Subcutaneous adipose tissue (tissue), 4 donors: Measurements from ENCODE around the gene TMEM120B. TPM values are rescaled to one million over a fixed set of nuclear protein-coding genes. Genes with fewer than 3 reads are reported as not detected.

ENCODE experiments used
- CTCF ChIP-seq: fragments of 450-650 bp; IDR thresholded peaks from one replicate; pipeline ENCODE4 v1.5.1; 2016; ENCODE audit warnings: low read depth, mild to moderate bottlenecking, control low read depth, antibody characterized with exemption, moderate library complexity
- total RNA-seq, 4 donors: library from RNA; depleted of rRNA; stranded (reverse); fragments of >200 nt; gene quantifications; one replicate each; pipeline ENCODE4 v1.1.0, GENCODE V29; 2016

TMEM120B gene
- total RNA-seq, 4 donors from 2014 or later = 2.7 to 15.4 (median 3.2) TPM

DNA sequence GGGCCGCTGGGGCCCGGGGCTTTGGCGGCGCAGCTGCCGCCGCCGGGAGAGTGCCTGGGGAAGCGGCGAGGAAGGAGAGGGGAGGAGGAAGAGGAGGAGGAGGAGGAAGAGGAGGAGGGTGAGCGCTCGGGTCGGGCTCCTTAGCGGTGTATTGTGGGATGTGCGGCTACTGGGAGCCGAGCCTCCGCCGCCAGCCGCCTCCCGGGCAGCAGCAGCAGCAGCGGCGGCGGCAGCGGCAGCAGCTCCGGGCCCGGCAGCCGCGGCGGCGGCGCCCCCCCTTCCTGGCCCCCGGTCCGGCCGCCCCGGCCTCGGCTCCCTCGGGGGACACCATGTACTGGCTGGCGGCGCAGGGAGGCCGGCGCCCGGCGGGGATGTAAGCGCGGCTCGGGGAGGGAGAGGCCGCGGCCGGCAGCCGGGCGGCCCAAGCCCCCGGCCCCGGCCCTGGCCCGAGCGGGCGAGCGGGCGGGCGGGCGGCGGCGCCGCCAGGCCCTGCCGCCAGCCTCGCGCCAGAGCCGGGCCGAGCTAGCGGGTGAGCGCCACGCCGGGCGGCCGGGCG is 91.4 kb downstream of the TMEM120B start, which contains the start of gene SETD1B:
SETD1B (plus strand) TSS at position 149 of the 556 bp plus-strand sequence. CDS start 729 bp downstream, outside the sequence.
- no peak for TF ChIP-seq CTCF

- no peak for TF ChIP-seq CTCF
Measured at GRCh38 chr12:121804417-121805111, 92.0 kb downstream of the TMEM120B start.

DNA sequence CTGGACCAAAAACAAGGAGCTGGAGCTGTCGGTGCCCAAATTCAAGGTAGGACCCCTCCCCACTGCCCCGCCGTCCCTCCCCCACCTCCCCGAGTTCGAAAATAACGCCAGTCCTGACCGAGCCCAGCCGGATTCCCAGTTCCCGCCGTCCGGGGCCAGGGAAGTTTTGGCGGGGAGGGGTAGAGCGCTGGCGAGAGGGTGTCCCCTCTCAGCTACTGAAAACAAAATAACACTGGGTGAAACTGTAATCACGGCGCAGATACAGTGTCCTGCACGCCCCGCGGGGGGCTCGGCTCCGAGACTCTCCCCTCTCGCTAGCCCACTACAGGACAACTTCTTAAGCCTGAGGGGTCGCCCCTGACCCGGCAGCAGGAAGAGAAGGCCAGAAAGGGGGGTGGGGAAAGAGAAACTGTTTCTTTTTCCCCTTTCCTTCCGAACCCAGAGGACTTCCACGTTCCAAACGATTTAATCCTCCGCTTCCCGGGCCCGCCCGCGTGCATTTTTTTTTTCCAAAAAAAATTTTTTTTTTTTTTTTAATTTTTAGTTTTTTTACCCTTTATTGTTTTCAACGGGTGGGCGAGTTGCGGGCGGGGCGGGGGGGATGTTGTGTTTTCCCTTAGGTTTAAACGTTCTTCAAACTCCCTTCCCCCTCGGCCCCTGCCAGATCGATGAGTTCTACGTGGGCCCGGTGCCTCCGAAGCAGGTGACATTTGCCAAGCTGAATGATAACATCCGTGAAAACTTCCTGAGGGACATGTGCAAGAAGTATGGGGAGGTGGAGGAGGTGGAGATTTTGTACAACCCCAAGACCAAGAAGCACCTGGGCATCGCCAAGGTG is 92.8 kb downstream of the TMEM120B start:
- TF ChIP-seq CTCF = no peak

DNA sequence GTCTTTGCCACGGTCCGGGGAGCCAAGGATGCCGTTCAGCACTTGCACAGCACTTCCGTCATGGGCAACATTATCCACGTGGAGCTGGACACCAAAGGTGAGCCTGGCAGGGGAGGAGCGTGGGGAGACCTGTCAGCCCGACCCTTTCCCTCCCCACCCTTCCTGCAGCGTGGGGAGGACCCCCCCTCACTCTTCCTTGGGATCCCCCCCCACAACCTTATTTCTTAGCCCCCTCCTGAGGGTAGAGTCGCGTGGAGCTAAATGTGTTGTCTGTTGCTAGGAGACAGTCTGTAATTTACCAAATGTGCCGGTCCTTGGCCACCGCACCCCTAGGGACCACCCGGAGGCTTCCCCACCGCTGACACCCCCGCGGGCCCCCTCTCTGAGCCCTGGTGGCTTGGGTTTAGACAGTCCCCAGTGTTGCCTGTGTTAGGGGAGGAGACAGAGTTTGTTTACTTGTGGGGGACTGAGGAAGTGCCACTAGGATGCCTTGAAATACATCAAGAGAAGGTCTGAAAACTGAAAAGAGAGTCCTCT is 93.5 kb downstream of the TMEM120B start:
- TF ChIP-seq CTCF = no peak

GRCh38 chr12:121806546-121807423 is 94.2 kb downstream of the TMEM120B start:
- no peak for TF ChIP-seq CTCF

DNA sequence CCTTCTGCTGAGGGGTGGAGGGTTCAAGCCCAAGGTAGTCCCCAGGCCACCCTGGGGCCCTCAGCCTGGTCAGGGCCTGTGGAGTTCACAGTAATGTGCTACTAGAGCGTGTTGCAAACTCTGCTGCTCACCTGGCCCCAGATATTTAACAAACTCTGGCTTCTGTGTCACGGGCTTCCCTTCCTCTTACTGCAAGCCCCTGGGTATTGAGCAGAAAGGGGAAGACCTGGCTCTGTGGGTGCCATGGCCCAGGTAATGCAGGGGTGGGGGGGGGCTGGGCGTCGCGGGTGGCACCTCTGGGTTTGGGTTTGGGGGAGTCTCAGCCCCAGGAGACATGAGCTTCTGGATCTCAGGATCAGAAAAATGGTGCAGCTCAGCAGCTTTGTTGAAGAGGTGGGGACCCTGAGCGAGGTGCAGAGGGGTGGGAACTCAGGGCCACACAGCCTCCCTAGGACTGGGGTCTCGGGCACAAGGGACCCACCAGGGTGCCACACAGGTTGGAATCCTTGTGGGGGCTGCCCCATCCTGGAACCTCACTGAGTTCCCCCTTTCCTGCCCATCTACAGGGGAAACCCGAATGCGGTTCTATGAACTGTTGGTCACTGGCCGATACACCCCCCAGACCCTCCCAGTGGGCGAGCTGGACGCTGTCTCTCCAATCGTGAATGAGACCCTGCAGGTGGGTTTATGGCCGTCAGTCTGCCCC is 95.2 kb downstream of the TMEM120B start:
- no peak for TF ChIP-seq CTCF
